Suprapubic skin (tissue), 4 donors: ENCODE results near the gene C6orf58. TPM values are rescaled to one million over a fixed set of nuclear protein-coding genes. Genes with fewer than 3 reads are reported as not detected.

Source experiments
- DNase-seq, 2 donors: peaks; one replicate each; pipeline ENCODE4 v3.0.0-alpha.2; 2019; ENCODE audit warnings: low spot score in 2 of 2
- H3K27ac ChIP-seq: fragments of 200-600 bp; sonication (generic); one replicate; pipeline ENCODE4 v1.5.1; 2019
- H3K27me3 ChIP-seq: fragments of 200-600 bp; sonication (generic); one replicate; pipeline ENCODE4 v1.5.1; 2019
- H3K36me3 ChIP-seq: fragments of 200-600 bp; sonication (generic); one replicate; pipeline ENCODE4 v1.5.1; 2019
- H3K4me1 ChIP-seq: fragments of 200-600 bp; sonication (generic); one replicate; pipeline ENCODE4 v1.5.1; 2019
- H3K4me3 ChIP-seq: fragments of 200-600 bp; sonication (generic); one replicate; pipeline ENCODE4 v1.5.1; 2019; ENCODE audit warnings: mild to moderate bottlenecking
- H3K9me3 ChIP-seq: fragments of 200-600 bp; sonication (generic); one replicate; pipeline ENCODE4 v1.5.1; 2019
- EP300 ChIP-seq: sonication (generic); formaldehyde crosslinking; IDR thresholded peaks from one replicate; pipeline ENCODE4 v1.6.1; 2017; ENCODE audit warnings: antibody characterized with exemption
- POLR2A ChIP-seq, 2 donors: fragments of 450-650 bp; IDR thresholded peaks; one replicate each; pipeline ENCODE4 v1.6.1; 2017; ENCODE audit warnings: antibody characterized with exemption in 2 of 2, mild to moderate bottlenecking in 2 of 2, moderate library complexity in 2 of 2
- POLR2AphosphoS5 ChIP-seq, 3 donors: sonication (generic); formaldehyde crosslinking; IDR thresholded peaks; one replicate each; pipeline ENCODE4 v1.6.1; 2017; ENCODE audit warnings: antibody characterized with exemption in 3 of 3
- WGBS: methylation state at CpG from one replicate; pipeline ENCODE4 v1.1.5; 2018; 5-methylcytosine and 5-hydroxymethylcytosine counted together
- total RNA-seq, 4 donors: library from RNA; depleted of rRNA; stranded (reverse); fragments of >200 nt; gene quantifications; one replicate each; pipeline ENCODE4 v1.1.0, GENCODE V29; 2016
- TF ChIP-seq, protein P1 (sequence below), 2 donors: fragments of 200-600 bp in 1 of 2; fragments of 450-650 bp in 1 of 2; sonication (generic) in 1 of 2; IDR thresholded peaks; one replicate each; pipeline ENCODE4 v1.5.1; 2016 to 2019; ENCODE audit warnings: antibody characterized with exemption in 2 of 2, mild to moderate bottlenecking in 1 of 2, moderate library complexity in 1 of 2

Gene C6orf58
- total RNA-seq, 4 donors from 2014 or later, result not detected

- no peaks in the 10 kb centered on the region for H3K36me3 ChIP-seq
- no peak overlapping the region for H3K4me3 ChIP-seq
- no peak for TF ChIP-seq EP300
- TF ChIP-seq POLR2AphosphoS5 (IDR thresholded peaks at IDR 0.05), result no peak
- TF ChIP-seq POLR2A (IDR thresholded peaks at IDR 0.05), result no peak
- TF ChIP-seq, protein P1, sequence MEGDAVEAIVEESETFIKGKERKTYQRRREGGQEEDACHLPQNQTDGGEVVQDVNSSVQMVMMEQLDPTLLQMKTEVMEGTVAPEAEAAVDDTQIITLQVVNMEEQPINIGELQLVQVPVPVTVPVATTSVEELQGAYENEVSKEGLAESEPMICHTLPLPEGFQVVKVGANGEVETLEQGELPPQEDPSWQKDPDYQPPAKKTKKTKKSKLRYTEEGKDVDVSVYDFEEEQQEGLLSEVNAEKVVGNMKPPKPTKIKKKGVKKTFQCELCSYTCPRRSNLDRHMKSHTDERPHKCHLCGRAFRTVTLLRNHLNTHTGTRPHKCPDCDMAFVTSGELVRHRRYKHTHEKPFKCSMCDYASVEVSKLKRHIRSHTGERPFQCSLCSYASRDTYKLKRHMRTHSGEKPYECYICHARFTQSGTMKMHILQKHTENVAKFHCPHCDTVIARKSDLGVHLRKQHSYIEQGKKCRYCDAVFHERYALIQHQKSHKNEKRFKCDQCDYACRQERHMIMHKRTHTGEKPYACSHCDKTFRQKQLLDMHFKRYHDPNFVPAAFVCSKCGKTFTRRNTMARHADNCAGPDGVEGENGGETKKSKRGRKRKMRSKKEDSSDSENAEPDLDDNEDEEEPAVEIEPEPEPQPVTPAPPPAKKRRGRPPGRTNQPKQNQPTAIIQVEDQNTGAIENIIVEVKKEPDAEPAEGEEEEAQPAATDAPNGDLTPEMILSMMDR (IDR thresholded peaks at IDR 0.05), result no peak
- WGBS, result 10% methylated on average over 1 of the region's 1 CpG
- H3K27me3 ChIP-seq, result no peaks in the 10 kb centered on the region
- H3K9me3 ChIP-seq, result no peaks in the 10 kb centered on the region
- DNase-seq, result no peak
- H3K27ac ChIP-seq, result no peak overlapping the region
- H3K4me1 ChIP-seq, result no peaks in the 10 kb centered on the region
Measured at GRCh38 chr6:127547215-127547614, 29.8 kb upstream of the C6orf58 start.

DNA sequence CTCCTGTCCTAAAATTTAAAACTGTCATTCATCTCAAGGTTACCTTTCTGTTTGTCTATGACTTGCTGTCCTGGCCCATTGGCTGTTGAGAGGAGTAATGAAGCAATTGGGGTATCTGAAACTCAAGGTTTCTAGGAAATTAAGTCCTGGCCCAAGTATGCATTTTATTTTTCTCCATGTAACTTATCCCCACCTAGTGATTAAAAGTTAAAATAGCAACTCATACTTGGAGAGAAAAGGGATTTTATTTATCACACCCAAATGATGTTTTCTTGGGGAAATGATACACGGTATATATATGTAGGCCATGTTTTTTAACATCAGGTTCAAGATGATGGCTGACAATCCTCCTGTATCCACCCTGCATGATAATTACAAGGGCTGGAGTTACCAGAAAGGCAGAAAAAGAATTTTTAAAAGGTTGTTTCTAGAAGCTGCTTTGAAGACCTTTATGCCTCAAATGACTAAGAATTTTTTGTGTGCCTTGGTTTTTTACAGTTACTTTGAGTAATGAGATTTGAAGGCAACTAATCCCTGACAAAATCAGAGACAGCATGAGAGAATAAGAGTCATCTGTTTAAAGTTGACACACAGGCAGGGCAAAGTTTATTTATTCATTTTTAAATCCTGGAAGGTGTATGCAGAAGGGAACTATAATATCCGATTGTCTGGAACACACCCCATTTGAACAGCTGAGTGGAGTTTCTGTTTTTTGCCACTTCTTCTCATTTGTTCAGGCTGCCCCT lies 28.9 kb upstream of the C6orf58 start:
- H3K4me3 ChIP-seq, result no peak overlapping the region
- no peaks in the 10 kb centered on the region for H3K9me3 ChIP-seq
- no peak for DNase-seq
- H3K27me3 ChIP-seq, result no peaks in the 10 kb centered on the region
- H3K4me1 ChIP-seq, result no peaks in the 10 kb centered on the region
- no peaks in the 10 kb centered on the region for H3K36me3 ChIP-seq
- no peak overlapping the region for H3K27ac ChIP-seq
- TF ChIP-seq POLR2AphosphoS5 (IDR thresholded peaks at IDR 0.05) (no peak), EP300 (no peak), POLR2A (IDR thresholded peaks at IDR 0.05) (no peak)
- TF ChIP-seq, protein P1 (IDR thresholded peaks at IDR 0.05), result no peak
- WGBS, result 63% methylated on average over 2 of the region's 2 CpGs

DNA sequence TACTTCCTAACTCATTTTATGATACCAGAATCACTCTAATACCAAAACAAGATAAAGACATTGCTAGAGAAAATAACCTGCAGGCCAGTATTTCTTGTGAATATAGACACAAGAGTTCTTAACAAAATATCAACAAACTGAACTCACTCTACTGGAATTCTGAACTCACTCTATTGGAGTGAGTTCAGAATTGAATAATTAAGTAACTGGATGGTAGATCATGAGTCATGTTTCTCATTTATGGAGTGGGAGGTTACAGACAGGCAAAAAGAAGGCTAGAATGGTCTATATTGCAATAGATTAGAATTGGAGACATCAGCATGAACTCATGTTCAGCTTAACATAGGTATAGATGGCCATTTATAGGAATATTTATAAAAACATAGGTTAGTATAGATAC lies 26.6 kb upstream of the C6orf58 start:
- no peaks in the 10 kb centered on the region for H3K36me3 ChIP-seq
- TF ChIP-seq POLR2A (IDR thresholded peaks at IDR 0.05), result no peak
- TF ChIP-seq EP300, result no peak
- TF ChIP-seq, protein P1 (IDR thresholded peaks at IDR 0.05), result no peak
- no peak for TF ChIP-seq POLR2AphosphoS5 (IDR thresholded peaks at IDR 0.05)
- no peak for DNase-seq
- no peak overlapping the region for H3K27ac ChIP-seq
- H3K27me3 ChIP-seq, result no peaks in the 10 kb centered on the region
- no peaks in the 10 kb centered on the region for H3K9me3 ChIP-seq
- H3K4me3 ChIP-seq, result no peak overlapping the region
- no peaks in the 10 kb centered on the region for H3K4me1 ChIP-seq

- Histone ChIP-seq H3K27ac (no peak overlapping the region), H3K9me3 (no peaks in the 10 kb centered on the region), H3K27me3 (no peaks in the 10 kb centered on the region), H3K4me1 (no peaks in the 10 kb centered on the region), H3K4me3 (no peak overlapping the region), H3K36me3 (no peaks in the 10 kb centered on the region)
- TF ChIP-seq POLR2AphosphoS5 (IDR thresholded peaks at IDR 0.05) (no peak), POLR2A (IDR thresholded peaks at IDR 0.05) (no peak), EP300 (no peak)
- TF ChIP-seq, protein P1 (IDR thresholded peaks at IDR 0.05), result no peak
- DNase-seq, result no peak
- 26% methylated on average over 2 of the region's 2 CpGs for WGBS
Measured at GRCh38 chr6:127554435-127555006, 22.5 kb upstream of the C6orf58 start.

GRCh38 chr6:127561660-127562059 lies 15.3 kb upstream of the C6orf58 start:
- WGBS, result 63% methylated on average over 1 of the region's 1 CpG
- DNase-seq, result no peak
- TF ChIP-seq POLR2AphosphoS5 (IDR thresholded peaks at IDR 0.05) (no peak), EP300 (no peak), POLR2A (IDR thresholded peaks at IDR 0.05) (no peak)
- TF ChIP-seq, protein P1 (IDR thresholded peaks at IDR 0.05), result no peak

More at GRCh38 chr6:127561660-127562059, 15.3 kb upstream of the C6orf58 start:
- H3K4me1 ChIP-seq, result no peaks in the 10 kb centered on the region
- no peaks in the 10 kb centered on the region for H3K9me3 ChIP-seq
- H3K36me3 ChIP-seq, result no peaks in the 10 kb centered on the region
- H3K27me3 ChIP-seq, result no peaks in the 10 kb centered on the region
- H3K4me3 ChIP-seq, result no peak overlapping the region
- no peak overlapping the region for H3K27ac ChIP-seq
